HS-27A (cell line): ENCODE data around the gene TRPM6.
"Not testable (repeated sequence)": the region's sequence is repeated elsewhere in the genome, so short reads cannot be mapped to it uniquely, and the experiment has no call there.

ENCODE experiments used
- DNase-seq: peaks from one replicate; pipeline ENCODE4 v3.0.0-alpha.2; 2012; ENCODE audit warnings: low read depth, missing footprints

The TRPM6 gene, protein sequence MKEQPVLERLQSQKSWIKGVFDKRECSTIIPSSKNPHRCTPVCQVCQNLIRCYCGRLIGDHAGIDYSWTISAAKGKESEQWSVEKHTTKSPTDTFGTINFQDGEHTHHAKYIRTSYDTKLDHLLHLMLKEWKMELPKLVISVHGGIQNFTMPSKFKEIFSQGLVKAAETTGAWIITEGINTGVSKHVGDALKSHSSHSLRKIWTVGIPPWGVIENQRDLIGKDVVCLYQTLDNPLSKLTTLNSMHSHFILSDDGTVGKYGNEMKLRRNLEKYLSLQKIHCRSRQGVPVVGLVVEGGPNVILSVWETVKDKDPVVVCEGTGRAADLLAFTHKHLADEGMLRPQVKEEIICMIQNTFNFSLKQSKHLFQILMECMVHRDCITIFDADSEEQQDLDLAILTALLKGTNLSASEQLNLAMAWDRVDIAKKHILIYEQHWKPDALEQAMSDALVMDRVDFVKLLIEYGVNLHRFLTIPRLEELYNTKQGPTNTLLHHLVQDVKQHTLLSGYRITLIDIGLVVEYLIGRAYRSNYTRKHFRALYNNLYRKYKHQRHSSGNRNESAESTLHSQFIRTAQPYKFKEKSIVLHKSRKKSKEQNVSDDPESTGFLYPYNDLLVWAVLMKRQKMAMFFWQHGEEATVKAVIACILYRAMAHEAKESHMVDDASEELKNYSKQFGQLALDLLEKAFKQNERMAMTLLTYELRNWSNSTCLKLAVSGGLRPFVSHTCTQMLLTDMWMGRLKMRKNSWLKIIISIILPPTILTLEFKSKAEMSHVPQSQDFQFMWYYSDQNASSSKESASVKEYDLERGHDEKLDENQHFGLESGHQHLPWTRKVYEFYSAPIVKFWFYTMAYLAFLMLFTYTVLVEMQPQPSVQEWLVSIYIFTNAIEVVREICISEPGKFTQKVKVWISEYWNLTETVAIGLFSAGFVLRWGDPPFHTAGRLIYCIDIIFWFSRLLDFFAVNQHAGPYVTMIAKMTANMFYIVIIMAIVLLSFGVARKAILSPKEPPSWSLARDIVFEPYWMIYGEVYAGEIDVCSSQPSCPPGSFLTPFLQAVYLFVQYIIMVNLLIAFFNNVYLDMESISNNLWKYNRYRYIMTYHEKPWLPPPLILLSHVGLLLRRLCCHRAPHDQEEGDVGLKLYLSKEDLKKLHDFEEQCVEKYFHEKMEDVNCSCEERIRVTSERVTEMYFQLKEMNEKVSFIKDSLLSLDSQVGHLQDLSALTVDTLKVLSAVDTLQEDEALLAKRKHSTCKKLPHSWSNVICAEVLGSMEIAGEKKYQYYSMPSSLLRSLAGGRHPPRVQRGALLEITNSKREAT (N-terminal part only)

DNA sequence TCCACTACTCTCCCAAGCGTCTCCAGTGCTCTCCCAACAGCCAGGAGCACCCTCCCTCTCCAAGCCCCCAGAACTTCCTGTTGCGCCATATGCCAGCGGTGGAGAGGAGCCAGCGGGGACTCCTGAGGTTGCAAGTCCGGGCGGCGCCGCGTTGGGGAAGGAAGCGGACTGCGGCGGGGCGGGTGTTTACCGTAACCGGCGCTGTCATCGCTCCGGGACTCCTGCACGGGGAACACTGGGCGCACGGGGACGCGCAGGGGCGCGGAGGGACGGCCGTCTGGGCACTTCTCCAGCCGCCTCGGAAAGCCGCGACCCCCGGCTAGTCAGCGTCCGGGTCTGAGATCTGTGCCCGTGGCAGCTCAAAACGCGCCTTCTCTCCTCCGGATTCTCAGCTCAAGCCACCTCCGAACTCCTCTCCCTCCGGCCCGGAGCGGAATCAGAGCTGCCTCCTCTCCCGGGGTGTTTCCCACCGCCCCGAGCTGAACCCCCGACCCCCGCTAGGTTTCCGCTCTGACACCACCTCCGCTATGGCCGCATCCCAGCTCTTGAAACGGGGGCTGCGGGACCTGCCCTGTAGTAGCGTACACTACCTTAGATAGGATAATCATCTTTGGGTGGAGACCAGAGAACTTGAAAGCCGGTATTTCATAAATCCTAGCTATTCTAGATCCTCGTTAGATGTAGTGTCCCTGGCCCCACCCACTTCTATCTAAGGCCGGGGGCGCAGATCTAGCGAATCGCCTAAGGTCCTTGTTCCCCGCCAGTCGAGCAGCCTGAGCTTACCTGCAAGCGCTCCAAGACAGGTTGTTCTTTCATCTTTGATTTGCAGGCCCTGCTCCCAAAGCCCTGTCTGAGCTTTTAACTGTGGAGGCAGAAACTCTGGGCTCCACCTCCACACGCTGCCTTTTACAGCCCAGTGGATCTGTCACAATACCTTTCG is at the start of gene TRPM6:
Gene TRPM6 (minus strand): TSS at position 881 of the 940 bp plus-strand sequence. CDS start 65 bp downstream, at position 816.
- DNase-seq = no peak

GRCh38 chr9:74935008-74935407 is 47.3 kb upstream of the TRPM6 start:
- no peak for DNase-seq

- DNase-seq = no peak
Observed at GRCh38 chr9:74921737-74922136, 34.0 kb upstream of the TRPM6 start.

DNA sequence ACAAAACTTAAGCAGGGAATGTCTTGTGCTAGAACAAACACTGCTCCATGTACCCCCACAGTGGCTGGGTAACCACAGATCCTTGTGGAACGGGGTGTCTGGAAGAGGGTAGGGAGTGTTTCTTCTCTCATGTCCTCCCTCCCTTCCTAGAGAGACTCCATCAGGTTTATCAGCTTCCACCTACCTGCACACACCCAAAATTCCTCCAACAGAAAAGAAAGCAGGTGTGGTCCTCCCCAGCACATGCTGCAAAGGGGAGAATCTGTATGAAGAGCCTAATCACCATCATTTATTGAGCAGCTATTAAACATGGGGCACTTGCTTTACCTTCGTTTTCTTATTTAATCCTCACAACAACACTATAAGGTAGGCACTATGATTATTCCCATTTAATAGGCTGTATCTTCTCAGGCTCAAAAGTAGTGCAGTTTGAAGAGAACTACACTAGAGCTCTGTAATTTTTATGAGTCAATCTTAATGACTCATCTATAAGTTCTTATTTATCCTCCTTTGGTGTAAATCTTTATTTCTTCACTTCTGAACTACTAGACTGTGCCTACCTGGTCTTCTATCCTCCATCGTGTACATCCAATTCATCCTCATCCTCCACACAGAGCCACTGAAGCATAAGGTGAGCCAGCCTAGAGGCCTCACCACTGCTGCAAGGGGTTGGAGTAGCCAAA is 33.4 kb upstream of the TRPM6 start:
- DNase-seq = no peak

- DNase-seq = no peak
Observed at GRCh38 chr9:74910036-74910435, 22.3 kb upstream of the TRPM6 start.

- no peak for DNase-seq
Observed at GRCh38 chr9:74908665-74909064, 20.9 kb upstream of the TRPM6 start.

DNA sequence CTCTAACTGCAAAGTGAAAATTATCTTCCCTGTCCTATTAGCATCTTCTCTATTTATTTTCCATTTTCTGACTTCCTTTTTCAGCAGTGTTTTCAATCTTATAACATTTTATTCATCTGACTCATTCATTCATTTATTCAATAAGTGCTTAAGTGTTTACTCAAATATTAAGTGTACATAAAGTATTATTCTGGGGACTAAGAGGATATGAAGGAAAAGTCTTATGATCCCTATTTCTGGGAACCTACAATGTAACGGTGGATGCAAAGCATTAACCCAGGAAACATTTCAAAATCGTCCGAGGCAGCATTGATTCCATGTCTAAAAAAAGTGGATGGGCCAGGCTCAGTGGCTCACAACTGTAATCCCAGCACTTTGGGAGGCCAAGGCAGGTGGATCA is 19.4 kb upstream of the TRPM6 start:
- DNase-seq = no peak

GRCh38 chr9:74901001-74901400 is 13.3 kb upstream of the TRPM6 start:
- no peak for DNase-seq

GRCh38 chr9:74888449-74888848 is 728 bp upstream of the TRPM6 start:
- DNase-seq = not testable (repeated sequence)

DNA sequence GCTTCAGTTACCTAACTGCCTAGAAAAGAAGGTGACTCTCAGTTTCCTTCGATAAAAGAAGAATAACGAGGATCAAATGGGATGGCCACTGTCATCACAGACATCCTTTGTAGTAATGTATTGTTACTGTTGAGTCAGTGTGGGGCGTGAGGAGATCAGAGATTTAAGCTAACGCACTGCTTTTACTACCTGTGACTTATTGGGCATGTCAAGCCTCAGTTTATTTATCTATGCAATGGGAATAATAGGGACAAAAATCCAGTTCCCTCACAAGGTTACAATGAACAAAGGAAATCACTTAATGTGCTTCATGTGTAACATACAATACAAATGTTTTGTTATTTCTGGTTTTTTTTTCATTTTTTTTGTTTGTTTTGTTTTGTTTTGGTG is 255 bp upstream of the TRPM6 start:
- DNase-seq = no peak

DNA sequence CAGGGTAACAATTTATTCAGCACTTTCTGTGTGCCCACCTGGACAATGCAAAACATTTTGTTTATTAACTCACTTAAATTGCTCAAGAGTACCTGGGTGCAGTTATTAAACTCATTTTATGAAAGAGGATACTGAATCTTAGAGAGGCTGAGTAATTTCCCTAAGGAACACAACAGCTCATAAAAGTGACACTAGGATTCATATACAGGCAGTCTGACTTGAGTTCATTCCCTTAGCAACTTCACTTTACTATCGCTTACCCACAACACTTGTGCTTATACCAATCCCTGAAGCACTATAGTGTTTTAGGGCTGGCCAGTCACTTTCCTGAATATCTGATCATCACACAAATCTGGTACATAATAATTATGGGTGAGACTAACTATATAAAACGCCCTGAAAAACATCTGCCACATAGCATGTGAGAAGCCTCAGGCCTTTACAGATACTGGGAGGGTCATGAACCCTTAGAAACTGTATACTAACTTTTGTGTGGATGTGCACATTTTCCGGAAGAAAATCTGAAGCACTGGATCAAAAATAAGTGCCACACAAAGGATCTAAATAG is 11.3 kb downstream of the TRPM6 start:
- DNase-seq = no peak

DNA sequence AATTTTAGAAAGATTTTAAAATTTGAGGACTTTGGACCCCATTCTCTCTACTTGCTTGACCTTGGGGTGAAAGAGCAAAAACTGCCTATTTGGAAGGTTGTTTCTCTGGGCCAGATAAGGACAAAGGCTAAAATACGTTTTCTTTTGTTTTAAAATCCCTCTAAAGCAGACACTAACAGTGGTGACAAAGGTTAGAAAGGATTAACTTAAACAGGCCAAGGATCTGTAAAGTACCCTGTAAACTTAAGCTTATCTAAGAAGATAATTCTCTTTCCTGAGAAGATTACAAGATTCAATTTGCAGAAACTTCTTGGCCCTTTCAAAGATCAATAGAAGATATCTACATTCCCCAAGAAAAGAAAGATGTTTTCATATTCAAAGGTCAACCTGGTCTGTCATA is 12.1 kb downstream of the TRPM6 start:
- no peak for DNase-seq

DNA sequence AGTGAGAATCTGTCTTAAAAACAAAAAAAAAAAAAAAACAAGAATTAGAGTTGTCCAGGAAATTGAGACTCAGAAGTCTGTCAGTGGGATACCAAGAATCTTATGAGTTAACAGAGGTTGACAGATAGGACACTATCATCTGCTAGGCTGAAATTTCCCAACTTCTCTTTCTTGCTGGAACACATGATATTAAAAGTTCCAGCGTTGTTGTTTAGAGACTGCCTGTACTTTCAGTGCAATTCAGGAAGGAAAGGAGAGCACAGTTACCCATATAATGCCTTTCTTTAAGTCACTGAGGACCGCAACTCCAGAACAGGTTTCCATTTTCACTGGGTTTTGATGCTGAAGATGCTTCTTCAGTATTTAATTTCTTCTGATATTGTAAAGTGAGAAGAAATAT is 13.5 kb downstream of the TRPM6 start:
- DNase-seq = no peak

DNA sequence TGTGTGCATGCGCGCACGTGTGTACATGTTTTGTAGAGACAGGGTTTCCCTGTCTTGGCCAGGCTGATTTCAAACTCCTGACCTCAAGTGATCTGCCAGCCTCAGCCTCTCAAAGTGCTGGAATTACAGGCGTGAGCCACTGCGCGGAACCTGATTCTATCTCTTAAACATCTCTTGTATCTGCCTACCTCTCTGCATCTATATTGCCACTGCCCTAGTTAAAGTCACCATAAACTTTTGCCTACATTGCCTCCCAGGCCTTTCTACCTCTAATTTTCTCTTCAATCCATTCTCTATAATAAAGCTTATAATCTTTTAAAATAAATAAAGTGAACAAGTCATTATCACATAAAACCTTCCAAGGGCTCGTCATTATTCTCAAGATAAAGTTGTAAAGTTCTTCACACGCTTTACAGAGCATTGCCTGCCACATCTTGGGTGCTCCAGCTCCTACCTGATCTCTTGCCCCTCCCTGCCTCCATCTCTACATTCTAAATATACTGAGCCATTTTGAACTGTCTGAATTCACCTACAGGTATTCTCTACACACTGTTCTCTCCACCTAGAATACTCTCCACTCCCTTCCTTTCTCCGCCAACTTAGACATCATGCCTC is 15.0 kb downstream of the TRPM6 start:
- DNase-seq = no peak

GRCh38 chr9:74867483-74867882 is 20.2 kb downstream of the TRPM6 start:
- DNase-seq = no peak

DNA sequence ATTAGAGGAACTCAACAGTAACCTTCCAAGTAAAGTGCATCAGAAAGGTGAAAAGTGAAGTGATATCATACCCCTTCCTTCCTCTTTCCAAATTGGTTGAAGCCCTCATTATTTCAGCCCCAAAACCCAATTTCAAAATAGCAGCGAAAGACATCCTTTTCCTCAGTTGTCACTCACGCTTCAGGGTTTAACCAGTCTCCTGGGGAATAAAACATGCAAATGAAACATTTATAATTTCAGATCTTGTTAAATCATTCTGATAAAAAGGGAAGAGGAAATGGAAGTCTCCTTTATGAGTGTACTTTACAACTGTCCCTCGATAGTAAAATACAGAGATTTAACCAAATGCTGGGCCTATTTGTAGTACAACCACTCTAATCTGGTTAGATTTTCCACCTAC is 22.5 kb downstream of the TRPM6 start:
- no peak for DNase-seq

DNA sequence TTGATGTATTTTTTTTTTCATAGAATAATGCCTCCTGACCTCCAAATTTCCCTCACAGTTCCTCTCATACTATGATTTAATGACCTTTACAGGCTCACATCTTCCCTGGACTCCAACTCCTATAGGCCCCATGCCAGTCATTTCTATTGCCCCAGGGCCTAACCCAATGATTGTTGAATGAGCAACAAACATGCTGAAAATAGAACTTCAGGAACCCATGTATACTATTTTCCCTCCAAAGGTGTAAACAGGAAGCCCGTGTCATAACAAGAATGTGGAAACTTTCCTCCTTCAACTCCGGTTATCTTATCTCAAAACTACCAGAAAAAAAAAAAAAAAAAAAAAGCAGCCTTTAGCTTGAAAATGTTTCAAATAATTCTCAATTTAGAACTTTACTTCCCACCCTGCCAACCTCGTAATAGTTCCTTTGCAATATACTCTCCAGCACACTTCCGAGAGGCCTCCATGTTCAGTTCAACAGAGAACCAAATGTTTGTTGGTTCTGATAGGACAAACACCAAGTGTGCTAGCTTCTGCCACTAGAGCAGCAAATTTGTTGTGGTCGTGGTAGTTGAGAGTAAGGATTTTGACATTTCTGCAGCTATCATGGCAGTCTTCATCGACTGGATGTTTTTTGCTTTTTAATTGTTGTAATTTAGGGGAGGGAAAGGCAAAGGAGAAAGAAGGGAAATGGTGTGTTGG is 25.8 kb downstream of the TRPM6 start:
- DNase-seq = no peak

GRCh38 chr9:74861071-74861470 is 26.6 kb downstream of the TRPM6 start:
- DNase-seq = no peak

DNA sequence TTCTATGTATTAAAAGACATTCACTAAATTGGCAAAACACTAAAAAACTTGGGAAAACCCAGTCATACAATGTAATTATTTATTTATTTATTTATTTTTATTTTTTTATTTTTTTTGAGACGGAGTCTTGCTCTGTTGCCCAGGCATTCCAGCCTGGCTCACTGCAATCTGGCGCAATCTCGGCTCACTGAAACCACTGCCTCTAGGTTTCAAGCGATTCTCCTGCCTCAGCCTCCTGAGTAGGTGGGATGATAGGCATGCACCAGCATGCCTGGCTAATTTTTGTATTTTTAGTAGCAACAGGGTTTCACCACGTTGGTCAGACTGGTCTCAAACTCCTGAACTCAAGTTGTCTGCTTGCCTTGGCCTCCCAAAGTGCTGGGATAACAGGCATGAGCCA is 27.5 kb downstream of the TRPM6 start:
- DNase-seq = not testable (repeated sequence)
